HG03108 (cell line): ENCODE data around the gene NRG2.

Source experiments
- ATAC-seq: cut with Tn5 transposase; IDR thresholded peaks from one replicate; pipeline ENCODE4 v1.9.1; 2021; ENCODE audit warnings: moderate library complexity; ENCODE audit not compliant: unreplicated experiment

Gene NRG2

DNA sequence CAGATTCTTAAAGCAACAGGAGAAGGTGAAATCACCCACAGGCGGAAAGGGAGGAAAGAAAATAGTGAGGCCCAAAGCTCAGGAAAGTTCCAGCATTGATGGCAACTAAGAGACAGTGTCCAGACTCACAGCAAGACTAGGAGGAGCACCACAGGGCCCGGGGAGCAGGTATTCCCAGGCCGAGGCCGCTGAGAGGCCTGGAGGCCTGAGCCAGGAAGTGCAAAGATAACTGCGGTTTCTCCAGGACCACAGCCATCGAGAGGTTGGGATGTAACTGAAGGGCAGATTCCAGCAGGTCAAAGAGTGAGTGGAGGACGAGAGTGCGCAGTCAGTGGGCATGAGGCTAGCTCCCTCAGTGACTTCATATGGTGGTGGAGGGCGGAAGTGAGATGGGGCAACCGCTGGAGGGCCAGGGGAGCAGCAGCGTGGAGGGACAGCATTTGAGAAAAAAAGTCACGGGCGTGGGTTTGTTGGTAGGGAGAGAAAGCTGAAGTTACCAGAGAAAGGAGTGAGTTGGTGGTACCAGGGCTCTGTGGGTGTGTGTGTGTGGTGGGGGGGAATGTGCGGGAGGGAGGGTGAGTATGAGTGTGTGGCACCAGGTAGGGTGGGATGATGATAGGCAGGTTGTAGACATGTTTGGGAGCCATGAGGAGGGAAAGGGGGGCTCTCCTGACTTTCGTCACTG, 157.8 kb downstream of the NRG2 start:
- no peak for ATAC-seq

DNA sequence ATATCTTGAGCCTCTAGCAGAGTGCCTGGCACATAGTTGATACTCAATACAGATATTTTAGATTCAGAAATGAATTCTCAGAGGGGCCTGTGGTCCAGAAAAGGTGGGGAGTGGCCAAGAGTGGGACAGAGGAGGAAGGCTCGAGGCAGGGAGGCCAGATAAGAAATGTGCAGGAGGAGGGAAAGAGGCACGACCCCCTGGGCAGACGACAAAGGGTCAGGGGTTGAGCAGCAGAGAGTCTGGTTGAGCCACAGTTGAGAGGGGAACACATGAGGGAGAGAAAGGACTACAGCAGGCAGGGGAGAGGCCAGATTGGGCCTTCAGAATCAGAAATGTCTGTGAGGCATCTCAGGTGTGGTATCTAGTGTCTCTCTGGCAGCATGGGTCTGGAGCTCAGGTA, 158.4 kb downstream of the NRG2 start:
- no peak for ATAC-seq

DNA sequence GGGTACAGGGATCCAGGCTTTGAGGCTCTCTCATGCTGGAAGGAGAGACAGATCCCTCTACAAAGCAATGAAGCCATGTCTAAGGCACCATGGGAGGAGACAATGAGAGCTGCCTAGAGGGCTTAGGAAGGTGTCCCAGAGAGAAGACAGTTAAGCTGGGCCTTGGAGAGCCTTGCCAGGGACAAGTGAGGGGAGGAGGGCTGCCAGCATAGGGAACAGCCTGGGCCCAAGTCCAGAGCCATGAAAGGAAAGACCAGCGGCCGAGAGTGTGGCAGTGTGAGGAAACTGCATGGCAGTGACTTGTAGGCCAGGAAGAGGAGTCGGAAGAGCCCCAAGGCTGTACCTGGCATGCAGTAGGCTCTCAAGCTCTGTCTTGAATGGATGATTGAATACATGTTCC, 159.0 kb downstream of the NRG2 start:
- no peak for ATAC-seq

DNA sequence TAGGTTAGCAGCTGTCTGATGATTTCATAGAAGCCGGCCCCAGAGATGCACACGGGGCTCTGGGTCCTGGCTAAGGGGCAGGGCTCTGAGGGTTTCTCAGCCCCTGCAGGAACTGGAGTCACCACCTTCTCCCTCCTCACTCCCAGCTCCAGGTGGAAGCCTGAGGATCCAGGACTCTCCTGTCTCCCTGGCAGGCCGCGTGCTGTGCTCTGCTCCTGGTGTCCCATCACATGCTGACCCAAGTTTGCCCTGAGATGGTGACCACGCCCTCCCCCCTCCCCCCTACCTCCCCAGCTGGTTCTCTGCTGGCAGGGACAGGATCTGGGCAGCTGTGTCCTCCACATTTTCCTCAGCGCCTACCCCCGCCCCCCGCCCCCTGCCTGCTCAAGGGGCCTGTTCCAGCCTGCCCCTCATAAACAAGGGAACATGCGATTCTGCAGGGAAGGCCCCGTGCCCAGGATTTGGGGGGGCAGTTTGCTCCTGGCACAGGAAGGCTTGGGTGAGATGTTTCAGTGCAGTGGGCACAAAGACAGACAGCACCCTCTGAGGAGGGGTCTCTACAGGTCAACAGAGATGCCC, 160.0 kb downstream of the NRG2 start:
- no peak for ATAC-seq

DNA sequence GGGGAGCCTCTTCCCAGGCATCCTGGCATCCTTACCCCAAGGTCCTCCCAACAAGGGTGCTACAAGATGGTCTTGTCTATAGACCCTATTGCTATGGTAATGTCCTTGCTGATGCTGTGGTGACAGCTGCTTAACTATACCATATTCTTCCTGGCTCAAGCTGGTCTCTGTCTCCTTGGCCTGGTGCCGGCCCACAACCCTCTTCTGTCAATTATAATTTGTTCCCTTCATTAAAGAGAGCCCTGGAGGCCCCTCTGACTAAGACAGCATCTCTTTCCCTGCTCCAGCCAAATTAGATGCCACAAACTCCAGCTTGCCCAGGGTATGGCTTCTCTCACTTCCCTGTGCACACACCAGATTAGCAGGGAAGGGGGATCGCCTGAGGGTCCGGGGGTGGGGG, 160.8 kb downstream of the NRG2 start:
- no peak for ATAC-seq

DNA sequence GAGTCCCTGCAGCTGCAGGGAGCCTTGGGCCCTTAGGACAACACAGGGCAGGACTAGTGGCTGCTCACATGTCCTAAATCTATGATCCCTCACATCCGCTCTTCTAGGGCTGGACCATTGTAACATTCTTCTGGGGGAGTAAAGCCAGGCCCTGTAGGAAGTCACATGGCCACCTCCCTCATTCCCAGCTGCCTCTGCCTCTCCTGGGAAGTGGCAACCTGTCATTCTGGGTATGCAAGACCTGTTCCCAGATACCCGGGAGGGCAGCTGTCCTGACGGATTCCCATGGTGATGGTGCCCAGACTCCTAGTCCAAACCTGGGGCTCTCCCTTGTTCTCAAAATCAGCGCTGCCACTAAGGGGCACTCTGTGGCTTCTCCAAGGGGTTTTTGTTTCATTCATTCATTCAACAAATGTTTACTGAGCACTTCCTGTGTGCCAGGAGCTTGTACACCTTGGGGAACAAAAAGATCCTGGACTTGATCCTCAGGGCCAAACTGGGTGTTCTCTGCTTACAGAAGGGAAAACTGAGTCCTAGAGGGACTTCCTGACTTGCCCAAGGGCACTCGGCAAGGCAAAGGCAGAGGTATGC, 161.9 kb downstream of the NRG2 start:
- ATAC-seq, result no peak

DNA sequence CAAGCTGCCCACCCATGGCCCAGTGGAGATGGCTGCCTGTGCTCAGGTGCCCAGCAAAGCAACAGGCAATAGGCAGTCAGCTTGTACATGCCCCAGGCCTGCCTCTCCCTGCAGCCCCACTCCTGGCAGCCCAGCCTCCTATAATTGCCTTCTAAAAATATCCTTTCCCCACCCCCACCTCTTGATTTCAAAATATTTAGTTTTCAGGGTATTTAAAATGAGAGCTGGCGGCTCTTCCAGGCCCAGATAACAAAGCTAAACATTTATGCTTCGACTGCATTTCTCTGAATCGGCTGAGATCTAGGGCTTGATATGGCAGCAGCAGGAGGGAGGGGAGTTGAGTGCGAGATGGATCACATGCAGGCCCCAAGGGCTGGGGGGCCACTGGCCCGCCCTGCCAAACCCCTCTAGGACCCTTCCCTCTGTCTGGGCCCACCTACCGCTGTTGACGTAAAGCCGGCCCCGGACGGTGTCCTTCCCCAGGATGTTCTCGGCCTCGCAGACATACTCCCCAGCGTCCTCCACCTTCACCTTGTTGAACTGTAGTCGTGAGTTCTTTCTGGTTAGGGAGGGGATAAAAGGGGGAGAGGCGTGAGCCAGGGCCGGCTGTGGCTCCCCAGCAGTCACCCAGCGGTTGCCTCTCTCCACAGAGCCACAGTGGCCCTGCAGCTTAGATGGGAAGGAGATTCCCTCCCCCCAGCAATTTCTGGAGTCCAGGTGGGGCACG, 162.5 kb downstream of the NRG2 start:
- ATAC-seq, result no peak

DNA sequence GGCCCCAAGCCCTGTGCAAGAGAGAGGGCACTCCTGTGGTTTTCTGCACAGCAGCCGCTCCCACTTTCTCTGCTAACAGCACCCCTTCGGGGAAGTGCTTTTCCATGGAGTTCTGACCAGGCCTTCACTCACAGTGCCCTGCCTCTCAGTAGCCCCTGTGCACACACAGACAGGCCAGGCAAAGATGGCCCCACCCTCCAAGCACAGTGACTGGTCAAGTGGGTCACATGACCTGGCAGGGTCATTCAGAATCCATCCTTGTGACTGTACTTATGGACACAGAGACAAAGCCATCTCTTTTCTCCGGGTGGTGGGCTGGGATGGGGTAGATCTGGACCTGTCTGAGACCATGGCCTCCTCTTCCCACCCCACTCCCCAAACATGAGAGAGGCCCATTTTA, 165.0 kb downstream of the NRG2 start:
- ATAC-seq, result no peak

DNA sequence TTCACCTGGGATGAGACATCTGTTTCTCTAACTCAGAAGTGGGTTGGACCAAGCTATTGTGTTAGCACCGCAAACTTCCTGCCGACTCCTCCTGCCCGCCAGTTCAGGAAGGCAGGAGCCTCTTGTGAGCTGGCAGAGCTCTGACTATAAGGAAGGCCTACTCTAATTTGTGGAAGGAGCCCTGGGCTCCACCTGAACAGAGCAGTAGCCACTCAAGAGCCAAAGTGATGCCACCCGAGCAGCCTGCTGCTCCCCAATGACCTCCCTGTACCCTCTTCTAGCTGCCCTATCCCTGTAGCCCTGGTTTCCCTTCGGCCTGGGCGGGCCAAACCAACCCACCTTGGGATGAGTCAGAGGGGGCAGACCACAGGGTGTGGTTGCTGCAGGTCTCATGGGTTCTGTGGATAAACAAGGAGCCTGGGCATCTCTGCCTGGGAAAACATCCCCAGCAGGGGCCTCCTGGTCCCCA, 165.9 kb downstream of the NRG2 start:
- ATAC-seq, result no peak

DNA sequence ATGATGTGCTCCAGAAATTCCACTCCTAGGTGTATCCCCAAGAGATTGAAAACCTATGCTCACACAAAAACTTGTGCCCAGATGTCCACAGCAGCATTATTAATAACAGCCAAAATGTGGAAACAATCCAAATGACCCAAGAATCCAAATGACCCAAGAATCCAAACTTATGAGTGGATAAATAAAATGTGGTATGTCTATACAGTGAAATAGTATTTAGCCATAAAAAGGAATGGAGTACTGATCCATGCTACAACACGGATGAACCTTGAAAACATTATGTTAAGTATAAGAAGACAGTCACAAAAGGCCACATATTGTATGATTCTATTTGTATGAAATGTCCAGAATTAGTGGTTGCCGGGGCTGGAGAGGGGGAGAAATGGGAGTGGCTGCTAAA, 167.1 kb downstream of the NRG2 start:
- ATAC-seq, result no peak

DNA sequence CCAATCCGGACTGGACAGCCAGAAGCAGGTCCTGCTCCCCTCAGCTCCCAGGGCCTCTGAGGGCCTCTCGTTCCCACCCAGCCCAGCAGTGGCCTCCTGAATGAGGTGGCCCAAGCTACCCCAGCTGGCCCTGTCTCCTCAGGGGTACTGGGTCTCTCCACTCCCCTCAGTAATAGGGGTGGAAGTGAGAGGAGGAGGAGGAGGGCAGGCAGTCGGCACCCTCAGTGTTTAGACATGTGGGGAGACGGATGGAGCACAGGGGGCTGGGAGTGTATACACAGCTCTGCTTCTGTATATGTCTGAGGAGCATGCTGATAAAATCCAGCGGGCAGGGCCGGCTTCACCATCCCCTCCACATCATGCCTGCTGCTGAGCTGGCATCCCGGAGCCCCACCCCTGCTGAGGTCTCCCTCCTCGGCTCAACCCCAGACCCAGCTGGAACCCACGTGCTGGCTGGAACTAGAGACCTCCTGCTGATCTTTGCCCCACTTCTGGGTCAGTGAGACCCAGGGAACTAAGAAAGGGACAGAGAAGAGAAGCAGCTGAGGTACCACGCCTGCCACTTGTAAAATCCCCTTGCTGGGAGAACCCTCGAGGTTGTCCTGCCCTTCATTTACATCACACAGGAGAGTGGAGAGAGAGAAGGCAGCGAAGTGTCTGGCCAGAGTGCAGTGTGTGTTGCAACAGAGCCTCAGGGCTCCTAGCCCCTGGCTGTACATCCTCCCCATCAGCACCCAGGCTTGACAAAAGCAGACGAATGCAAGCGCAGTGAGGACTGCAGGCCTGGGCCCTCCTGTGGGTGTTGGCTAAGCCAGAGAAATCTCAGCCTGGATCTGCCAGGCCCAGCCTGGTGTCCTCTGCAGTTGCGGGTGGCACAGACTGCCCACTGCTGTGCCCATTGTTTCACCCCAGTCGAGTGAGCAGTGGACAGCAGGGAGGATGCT, 170.0 kb downstream of the NRG2 start:
- no peak for ATAC-seq

DNA sequence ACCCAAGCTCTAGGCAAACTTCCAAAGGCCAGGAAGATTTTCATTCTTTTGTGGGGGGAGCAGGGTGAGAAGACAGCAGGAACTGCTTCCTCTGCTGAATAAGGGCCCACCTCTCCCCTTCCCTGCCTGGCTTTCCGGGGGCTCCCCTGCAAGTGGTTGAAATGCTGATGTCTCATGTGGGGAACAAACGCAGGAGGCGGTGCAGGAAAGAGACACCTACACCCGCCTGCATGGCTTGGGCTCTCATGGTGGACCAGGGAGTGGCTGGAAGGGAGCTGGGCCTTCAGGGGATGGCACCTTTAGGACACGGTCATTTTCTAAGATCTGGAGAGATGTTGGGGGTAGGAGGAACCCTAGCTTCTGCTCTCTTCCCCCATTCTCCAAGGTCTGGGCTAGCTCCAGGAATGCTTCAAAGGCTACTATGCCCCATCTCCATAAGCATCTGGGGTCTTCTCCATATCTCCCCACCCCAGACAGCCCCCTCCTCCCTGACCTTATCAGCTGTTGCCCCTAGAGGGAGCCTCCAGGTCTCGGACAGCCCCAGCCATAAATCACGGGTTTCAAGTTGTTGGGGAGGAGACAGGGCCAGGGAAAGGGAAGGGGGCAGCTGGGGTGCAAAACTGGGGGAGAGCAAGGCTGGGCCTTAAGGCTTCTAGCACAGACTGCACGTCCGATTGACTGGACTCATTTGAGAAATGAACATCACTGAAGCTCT, 170.9 kb downstream of the NRG2 start:
- no peak for ATAC-seq

DNA sequence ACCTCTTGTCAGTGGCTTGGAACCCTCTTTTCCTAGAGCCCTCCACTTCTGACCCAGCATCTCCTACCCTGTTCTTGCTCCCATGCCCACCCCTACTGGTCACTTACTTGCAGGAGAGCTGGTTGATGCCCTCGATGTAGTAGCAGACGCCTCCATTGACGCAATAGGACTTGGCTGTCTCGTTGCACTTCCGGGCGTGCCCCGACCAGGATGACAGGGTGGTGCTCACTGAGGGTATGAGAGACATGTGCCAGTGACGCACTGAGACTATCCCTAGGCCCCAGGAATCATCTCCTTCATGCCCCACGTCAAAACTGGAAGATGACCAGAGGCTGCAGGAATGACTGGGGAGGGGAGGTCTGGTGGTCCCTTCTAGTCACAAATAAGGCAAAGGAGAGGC, 171.5 kb downstream of the NRG2 start:
- no peak for ATAC-seq

DNA sequence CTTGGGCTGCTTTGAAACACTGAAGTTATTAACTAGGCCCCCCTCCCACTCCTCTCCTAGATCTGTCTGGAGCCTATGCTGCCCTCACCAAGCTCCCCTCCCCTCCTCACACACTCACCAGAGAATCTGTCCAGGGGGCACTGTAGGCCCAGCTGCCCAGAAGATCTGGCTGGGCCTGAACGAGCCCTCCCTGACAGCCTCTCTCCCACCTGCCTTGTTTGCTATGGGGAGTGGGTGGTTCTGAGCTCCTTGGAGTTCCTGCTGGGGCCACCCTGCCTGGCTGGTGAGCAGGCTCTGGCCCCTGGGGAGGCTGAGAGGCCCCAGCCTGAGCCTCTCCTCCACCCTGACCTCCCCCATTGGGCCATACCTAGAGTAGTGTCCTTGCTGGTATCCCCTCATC, 172.4 kb downstream of the NRG2 start:
- no peak for ATAC-seq

DNA sequence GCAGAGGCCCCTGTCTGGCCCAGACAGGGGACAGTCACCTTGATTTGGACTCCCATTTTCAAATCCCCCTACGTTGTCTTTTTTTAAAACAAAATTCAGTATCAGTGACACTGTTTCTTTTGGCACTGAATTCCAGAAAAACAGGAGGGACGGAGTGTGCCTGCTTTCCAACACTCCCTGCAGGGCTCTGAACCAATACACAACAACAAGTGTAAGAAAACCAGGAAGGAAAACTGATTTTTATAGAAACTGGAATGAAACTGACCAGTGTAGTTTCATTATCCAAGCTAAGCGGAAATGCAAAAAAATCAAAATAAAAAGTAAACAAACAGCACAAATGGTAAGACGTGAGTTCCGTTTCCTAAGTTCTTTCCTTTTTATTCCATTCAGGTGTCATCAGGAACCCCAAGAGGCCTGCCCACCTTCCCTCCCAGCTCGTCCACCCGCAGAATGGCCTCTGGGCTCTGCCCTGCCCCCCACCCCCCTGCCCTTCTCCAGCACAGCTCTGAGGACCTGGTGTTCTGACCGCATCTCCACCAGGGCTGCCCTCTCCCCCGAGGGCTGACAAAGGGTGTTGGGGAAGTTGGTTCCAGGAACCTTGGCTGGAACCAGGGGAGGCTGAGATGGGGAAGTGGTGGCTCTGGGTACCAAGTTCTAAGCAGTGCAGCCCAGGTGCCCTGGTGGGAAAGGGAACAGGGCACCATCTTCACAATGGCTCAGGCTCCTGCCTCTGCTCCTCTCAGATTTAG, 173.9 kb downstream of the NRG2 start:
- ATAC-seq, result no peak

DNA sequence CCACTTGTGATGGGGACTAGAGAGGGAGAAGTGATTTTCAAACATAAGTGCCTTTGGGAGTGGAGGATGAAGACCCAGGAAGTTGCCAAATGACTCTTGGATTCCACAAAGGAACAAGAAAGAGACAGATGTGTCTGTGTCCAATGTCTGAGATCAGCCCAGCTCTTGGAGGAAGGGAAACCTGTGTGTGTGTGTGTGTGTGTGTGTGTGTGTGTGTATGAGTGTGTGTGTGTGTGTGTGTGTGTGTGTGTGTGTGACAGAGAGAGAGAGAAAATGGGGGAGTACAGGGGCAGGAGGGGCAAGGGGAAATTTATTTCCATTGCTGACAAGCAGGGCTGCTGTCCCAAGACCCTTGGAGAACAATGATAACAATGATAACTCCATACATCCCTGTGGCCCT, 175.5 kb downstream of the NRG2 start:
- no peak for ATAC-seq

DNA sequence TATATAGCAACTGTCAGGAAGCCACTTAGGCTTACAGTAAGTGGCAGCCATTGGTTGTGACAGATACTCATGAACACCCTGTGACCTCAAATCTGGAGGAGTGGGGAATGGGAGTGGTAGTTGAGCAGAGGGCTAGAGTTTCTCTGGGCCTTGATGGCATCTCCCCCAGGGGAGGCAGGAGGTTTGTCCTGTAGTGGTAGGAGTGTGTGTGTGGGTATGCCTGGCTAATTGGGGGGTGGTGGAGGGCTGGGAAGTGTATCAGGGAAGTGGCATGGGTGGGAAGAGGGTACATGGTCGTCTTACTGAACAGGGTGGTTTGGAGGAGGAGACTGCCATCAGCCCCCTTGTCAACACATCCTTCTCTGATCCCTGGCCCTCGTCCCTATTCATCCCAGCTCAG, 176.0 kb downstream of the NRG2 start:
- no peak for ATAC-seq

DNA sequence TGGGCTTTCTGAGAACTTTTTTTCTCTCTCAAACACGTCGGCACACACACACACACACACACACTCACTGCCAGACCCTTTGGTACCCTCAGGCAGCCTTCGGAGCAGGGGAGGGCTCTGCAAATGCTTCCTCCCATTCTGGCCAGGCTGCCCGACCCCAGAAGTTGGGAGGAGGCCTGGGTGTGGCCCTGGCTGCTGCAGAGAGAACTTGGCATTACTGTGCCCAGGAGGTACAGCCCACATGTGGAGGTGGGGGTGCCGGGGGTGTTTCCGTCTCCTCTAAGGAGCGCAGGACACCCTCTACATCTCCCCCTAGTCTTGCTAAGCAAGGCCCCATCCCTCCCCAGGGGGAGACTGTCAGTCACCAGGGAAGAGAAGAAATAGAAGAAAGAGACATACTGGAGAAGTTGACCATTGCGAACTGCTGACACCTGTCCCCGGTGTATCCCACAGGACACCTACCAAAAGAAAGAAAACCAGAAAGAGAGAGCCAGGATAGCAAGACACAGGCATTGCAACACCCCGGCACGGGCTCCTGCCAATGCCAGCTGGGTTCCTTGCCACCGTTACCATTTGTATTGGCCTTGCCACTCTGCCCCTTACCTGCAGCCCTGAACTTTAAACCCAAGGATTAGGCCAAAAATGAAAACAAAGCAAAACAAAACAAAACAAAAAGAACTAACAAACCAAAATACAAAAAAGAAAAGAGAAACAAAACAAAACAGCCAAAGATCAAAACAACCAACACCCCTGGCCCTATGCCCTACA, 178.2 kb downstream of the NRG2 start:
- ATAC-seq, result no peak
